Astrocyte of the spinal cord (primary cell): ENCODE data around the gene IQCH.
A peak's percentile ranks its signal among the peaks of the same experiment; 100 is the strongest.

Source experiments
- DNase-seq: peaks from one replicate; pipeline ENCODE4 v3.0.0; 2011; ENCODE audit warnings: low read depth, low spot score
- H3K4me3 ChIP-seq: 2 replicates; pipeline ENCODE4 v1.5.1; 2011; ENCODE audit warnings: low read depth, mild to moderate bottlenecking, low read length, moderate library complexity
- in situ Hi-C: cut with HindIII; loops from 2 replicates; pipeline ENCODE4 v1.10.0; 2017; ENCODE audit warnings: low sequenced_read_pairs
- TF ChIP-seq, protein P1 (sequence below): IDR thresholded peaks from 2 replicates; pipeline ENCODE4 v1.5.1; 2012; ENCODE audit warnings: low read depth, mild to moderate bottlenecking, low read length, inconsistent platforms

IQCH gene

DNA sequence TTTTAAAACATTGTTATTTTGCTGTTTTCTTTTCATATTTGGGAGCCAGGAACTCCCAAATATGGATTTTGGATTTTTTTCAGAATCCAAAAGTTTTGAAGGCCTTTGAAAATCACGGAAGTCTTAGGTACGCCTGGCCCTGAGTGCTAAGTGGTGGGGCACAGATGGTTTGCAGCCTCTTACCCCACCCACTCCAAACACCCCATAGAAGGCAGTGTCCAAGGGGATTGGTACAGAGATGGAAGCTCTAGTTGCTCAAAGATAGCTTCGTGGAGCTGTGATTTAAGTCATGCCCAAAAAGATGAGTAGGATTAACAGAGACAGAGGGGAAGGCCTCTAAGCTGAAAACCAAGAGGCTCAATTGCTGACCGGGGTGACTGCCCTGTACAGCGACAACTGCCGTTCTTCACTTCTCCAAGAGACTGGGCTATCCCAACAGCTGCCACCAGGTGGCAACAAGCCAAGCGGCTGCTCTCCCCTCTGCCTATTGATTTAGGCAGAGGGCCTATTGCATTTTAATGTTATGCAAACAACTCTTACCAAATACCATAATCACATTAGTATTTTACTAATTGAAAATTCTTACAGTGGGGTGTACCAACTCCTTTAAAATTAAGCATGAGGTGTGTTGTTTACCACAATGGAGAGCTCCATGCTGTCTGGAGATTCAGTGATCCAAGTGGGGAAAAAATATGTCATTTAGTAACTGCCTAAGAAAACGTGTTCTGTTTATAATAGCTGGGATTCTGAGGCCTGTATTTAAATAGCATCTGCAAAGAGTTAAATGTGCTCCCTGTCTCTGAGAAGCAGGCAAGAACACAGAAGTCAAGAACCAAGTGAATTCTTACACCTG is 202.3 kb downstream of the IQCH start:
- DNase-seq = peak; percentile 59
- H3K4me3 ChIP-seq = no peak overlapping the region
- in situ Hi-C loops = no loop called here
- TF ChIP-seq, protein P1, sequence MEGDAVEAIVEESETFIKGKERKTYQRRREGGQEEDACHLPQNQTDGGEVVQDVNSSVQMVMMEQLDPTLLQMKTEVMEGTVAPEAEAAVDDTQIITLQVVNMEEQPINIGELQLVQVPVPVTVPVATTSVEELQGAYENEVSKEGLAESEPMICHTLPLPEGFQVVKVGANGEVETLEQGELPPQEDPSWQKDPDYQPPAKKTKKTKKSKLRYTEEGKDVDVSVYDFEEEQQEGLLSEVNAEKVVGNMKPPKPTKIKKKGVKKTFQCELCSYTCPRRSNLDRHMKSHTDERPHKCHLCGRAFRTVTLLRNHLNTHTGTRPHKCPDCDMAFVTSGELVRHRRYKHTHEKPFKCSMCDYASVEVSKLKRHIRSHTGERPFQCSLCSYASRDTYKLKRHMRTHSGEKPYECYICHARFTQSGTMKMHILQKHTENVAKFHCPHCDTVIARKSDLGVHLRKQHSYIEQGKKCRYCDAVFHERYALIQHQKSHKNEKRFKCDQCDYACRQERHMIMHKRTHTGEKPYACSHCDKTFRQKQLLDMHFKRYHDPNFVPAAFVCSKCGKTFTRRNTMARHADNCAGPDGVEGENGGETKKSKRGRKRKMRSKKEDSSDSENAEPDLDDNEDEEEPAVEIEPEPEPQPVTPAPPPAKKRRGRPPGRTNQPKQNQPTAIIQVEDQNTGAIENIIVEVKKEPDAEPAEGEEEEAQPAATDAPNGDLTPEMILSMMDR = peak; percentile 94

- TF ChIP-seq, protein P1 = no peak
- no peak overlapping the region for H3K4me3 ChIP-seq
- DNase-seq = no peak
- in situ Hi-C loops = no loop called here
Observed at GRCh38 chr15:67458331-67459029, 203.9 kb downstream of the IQCH start.

- TF ChIP-seq, protein P1 = no peak
- DNase-seq = no peak
- in situ Hi-C loops = no loop called here
- H3K4me3 ChIP-seq = no peak overlapping the region
Observed at GRCh38 chr15:67460521-67460920, 205.9 kb downstream of the IQCH start.

- DNase-seq = no peak
- no peak overlapping the region for H3K4me3 ChIP-seq
- TF ChIP-seq, protein P1 = no peak
- in situ Hi-C loops = no loop called here
Observed at GRCh38 chr15:67461735-67462134, 207.1 kb downstream of the IQCH start.

- no peak overlapping the region for H3K4me3 ChIP-seq
- DNase-seq = no peak
- TF ChIP-seq, protein P1 = no peak
- in situ Hi-C loops = no loop called here
Observed at GRCh38 chr15:67462875-67463274, 208.3 kb downstream of the IQCH start.

GRCh38 chr15:67463488-67463887 is 208.9 kb downstream of the IQCH start:
- no peak overlapping the region for H3K4me3 ChIP-seq
- TF ChIP-seq, protein P1 = no peak
- DNase-seq = no peak
- in situ Hi-C loops = no loop called here
